Fibroblast of villous mesenchyme (primary cell): ENCODE data around the gene ZNF84. TPM values are rescaled to one million over a fixed set of nuclear protein-coding genes. Genes with fewer than 3 reads are reported as not detected.

Source experiments
- DNase-seq: peaks from one replicate; pipeline ENCODE4 v3.0.0-alpha.2; 2010; ENCODE audit warnings: low read depth
- H3K4me3 ChIP-seq: 2 replicates; pipeline ENCODE4 v1.5.1; 2011; ENCODE audit warnings: low read depth, mild to moderate bottlenecking, low read length
- total RNA-seq: library from RNA; depleted of rRNA; stranded (reverse); fragments of >200 nt; gene quantifications from 2 replicates; pipeline ENCODE4 v1.2.3, GENCODE V29; 2012
- TF ChIP-seq, protein P1 (sequence below): IDR thresholded peaks from 2 replicates; pipeline ENCODE4 v1.5.1; 2012; ENCODE audit warnings: low read depth, mild to moderate bottlenecking, low read length; ENCODE audit not compliant: insufficient read depth

Gene ZNF84
- total RNA-seq, 1 donor: 25.0 TPM

DNA sequence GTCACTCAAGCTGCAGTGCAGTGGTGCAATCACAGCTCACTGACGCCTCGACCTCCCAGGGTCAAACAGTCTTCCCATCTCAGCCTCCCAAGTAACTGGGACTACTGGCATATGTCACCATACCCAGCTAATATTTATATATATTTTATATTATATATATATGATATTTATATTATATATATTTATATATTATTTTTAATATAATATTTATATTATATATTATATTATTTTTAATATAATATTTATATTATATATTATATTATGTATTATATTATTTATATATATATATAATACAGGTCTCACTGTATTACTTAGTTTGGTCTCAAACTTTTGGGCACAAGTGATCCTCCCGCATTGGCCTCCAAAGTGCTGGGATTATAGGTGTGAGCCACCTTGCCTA, 9.4 kb downstream of the ZNF84 start:
- TF ChIP-seq, protein P1, sequence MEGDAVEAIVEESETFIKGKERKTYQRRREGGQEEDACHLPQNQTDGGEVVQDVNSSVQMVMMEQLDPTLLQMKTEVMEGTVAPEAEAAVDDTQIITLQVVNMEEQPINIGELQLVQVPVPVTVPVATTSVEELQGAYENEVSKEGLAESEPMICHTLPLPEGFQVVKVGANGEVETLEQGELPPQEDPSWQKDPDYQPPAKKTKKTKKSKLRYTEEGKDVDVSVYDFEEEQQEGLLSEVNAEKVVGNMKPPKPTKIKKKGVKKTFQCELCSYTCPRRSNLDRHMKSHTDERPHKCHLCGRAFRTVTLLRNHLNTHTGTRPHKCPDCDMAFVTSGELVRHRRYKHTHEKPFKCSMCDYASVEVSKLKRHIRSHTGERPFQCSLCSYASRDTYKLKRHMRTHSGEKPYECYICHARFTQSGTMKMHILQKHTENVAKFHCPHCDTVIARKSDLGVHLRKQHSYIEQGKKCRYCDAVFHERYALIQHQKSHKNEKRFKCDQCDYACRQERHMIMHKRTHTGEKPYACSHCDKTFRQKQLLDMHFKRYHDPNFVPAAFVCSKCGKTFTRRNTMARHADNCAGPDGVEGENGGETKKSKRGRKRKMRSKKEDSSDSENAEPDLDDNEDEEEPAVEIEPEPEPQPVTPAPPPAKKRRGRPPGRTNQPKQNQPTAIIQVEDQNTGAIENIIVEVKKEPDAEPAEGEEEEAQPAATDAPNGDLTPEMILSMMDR: no peak
- no peak overlapping the region for H3K4me3 ChIP-seq
- DNase-seq: no peak

DNA sequence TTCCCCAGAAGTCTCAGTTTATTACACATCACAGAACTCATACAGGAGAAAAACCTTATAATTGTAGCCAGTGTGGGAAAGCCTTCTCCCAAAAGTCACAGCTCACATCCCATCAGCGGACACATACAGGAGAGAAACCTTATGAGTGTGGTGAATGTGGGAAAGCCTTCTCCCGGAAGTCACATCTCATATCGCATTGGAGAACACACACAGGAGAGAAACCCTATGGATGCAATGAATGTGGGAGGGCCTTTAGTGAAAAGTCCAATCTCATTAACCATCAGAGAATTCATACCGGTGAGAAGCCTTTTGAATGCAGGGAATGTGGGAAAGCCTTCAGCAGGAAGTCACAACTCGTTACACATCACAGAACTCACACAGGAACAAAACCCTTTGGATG, 20.1 kb downstream of the ZNF84 start:
- no peak overlapping the region for H3K4me3 ChIP-seq
- peak; percentile 8 for DNase-seq
- TF ChIP-seq, protein P1: no peak

- no peak overlapping the region for H3K4me3 ChIP-seq
- DNase-seq: peak; percentile 6
- TF ChIP-seq, protein P1: no peak
Measured at GRCh38 chr12:133058203-133059113, 21.1 kb downstream of the ZNF84 start.

- no peak for DNase-seq
- H3K4me3 ChIP-seq: no peak overlapping the region
- TF ChIP-seq, protein P1: no peak
Measured at GRCh38 chr12:133061954-133062353, 24.6 kb downstream of the ZNF84 start.

DNA sequence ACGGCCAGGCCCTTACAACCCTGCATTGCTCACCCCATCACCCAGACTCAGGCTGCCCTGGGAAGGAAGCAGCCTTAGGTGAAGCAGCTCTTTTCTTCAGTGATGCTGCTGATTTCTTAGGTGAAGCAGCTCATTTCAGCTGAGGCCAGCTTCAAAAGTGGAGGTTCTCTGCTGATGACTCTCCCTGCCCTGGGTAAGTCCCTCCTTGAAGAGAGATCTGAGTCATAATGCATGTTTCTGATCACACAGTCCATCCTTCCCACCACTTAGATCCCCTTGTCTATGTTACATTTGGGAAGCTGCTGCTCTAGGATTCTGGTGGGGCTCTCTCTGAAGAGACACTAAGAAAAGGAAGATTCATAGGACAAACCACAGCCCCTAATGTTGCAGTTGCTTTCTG, 26.2 kb downstream of the ZNF84 start:
- TF ChIP-seq, protein P1: no peak
- DNase-seq: no peak
- no peak overlapping the region for H3K4me3 ChIP-seq

- TF ChIP-seq, protein P1: no peak
- DNase-seq: no peak
- no peak overlapping the region for H3K4me3 ChIP-seq
Measured at GRCh38 chr12:133073836-133074235, 36.5 kb downstream of the ZNF84 start.
